Right atrium auricular region (tissue), 2 donors: ENCODE measurements around the gene GPBAR1. TPM values are rescaled to one million over a fixed set of nuclear protein-coding genes. Genes with fewer than 3 reads are reported as not detected.
"Not testable (repeated sequence)": the region's sequence is repeated elsewhere in the genome, so short reads cannot be mapped to it uniquely, and the experiment has no call there.

Experiments used
- DNase-seq: peaks from one replicate; pipeline ENCODE4 v3.0.0-alpha.2; 2019; ENCODE audit warnings: low spot score
- H3K27ac ChIP-seq, 2 donors: fragments of 200-600 bp; sonication (generic); 1 replicate in 1 of 2; 2 replicates in 1 of 2; pipeline ENCODE4 v1.5.1; 2016 to 2019
- H3K27me3 ChIP-seq, 2 donors: fragments of 200-600 bp; sonication (generic); one replicate each; pipeline versions ENCODE4 v1.5.1 to v1.6.0; 2017 to 2019
- H3K36me3 ChIP-seq: fragments of 200-600 bp; sonication (generic); one replicate; pipeline ENCODE4 v1.5.1; 2016
- H3K4me1 ChIP-seq, 2 donors: fragments of 200-600 bp; sonication (generic); one replicate each; pipeline versions ENCODE4 v1.5.1 to v1.6.0; 2017 to 2019
- H3K4me3 ChIP-seq, 2 donors: fragments of 200-600 bp; sonication (generic); 1 replicate in 1 of 2; 2 replicates in 1 of 2; pipeline ENCODE4 v1.5.1; 2017 to 2019; ENCODE audit warnings: mild to moderate bottlenecking in 1 of 2, moderate library complexity in 1 of 2
- H3K9me3 ChIP-seq, 2 donors: fragments of 200-600 bp; sonication (generic); one replicate each; pipeline ENCODE4 v1.5.1; 2019
- CTCF ChIP-seq, 2 donors: fragments of 200-600 bp; sonication (generic); IDR thresholded peaks; one replicate each; pipeline ENCODE4 v1.5.1; 2019; ENCODE audit warnings: antibody characterized with exemption in 2 of 2
- total RNA-seq, 2 donors: library from RNA; depleted of rRNA; stranded (reverse); fragments of >200 nt; gene quantifications; one replicate each; pipeline ENCODE4 v1.1.0, GENCODE V29; 2016

Gene GPBAR1
- total RNA-seq, 2 donors from 2014 or later = 1.9 to 10.7 TPM

DNA sequence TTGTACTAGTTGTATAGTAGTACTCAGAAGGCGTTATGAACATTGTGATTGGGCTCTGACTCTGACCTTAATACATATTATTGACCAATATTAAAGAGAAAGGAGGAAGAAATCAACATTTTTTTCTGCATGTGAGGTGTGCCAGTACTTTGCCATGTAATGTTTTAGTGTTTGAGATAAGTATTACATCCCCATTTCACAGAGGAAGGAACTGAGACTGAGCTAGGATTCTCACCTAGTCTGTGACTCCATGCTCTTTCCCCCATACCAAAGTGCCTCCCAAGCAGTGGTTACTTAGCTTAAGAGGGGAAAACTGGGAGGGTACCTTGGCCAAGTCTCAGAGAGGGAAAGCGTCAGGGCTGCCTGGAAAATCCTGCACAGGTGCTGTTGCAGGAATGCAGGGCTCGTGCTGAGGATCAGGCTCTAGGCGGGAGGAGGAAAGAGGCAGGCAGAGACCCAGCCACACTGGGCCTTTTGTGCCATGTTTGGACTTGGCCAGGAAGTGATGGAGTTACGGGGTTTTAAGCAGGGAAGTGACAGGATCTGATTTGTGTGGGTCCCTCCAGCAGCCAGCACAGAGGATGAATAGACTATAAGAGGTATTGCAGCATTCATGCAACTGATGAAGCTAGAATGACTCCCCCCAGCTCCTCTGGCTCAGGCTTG, 11.2 kb downstream of the GPBAR1 start:
- H3K4me3 ChIP-seq = no peak overlapping the region
- no peaks in the 10 kb centered on the region for H3K27me3 ChIP-seq
- peak overlapping the region; percentile 77 for H3K27ac ChIP-seq
- no peak for DNase-seq
- peaks cover 46% of the 10 kb centered on the region for H3K36me3 ChIP-seq
- peaks cover 0 to 40% of the 10 kb centered on the region in 2 donors for H3K4me1 ChIP-seq
- no peak for TF ChIP-seq CTCF (IDR thresholded peaks at IDR 0.05)
- no peaks in the 10 kb centered on the region for H3K9me3 ChIP-seq

DNA sequence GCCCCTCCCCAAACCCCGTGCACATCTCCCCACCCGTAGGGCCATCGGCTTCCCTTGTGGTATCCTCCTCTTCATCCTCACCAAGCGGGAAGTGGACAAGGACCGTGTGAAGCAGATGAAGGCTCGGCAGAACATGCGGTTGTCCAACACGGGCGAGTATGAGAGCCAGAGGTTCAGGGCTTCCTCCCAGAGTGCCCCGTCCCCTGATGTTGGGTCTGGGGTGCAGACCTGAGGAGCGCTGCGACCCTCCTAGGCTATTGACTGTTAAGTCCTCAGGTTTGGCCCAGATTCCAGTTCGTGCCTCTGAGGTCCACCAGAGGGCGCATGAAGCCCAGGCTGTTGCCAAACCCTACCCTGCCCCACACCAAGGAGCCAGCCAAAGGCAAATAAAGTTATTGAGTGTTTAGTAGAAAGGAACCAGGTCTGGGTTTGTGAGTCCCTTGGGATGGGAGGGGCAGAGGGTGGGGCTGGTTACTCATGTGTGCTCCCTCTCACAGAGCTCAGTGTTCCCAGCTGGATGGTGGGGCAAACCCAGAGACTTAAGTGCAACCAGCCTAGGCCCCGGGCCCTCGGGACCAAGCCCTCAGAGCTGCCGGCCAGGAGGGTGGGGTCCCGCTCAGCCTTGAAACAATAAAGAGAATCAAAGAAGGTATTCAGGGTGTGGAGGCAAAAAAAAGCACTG, 11.9 kb downstream of the GPBAR1 start:
- Histone ChIP-seq H3K27me3 (no peaks in the 10 kb centered on the region), H3K36me3 (peaks cover 46% of the 10 kb centered on the region), H3K4me1 (peaks cover 0 to 42% of the 10 kb centered on the region in 2 donors), H3K27ac (peak overlapping the region; percentile 77), H3K9me3 (no peaks in the 10 kb centered on the region), H3K4me3 (no peak overlapping the region)
- peak; percentile 96 for DNase-seq
- TF ChIP-seq CTCF (IDR thresholded peaks at IDR 0.05) = peak; percentile 84 to 92

- DNase-seq, H3K27me3 ChIP-seq, H3K9me3 ChIP-seq, H3K4me3 ChIP-seq: not testable (repeated sequence)
- peak overlapping the region; percentile 77 for H3K27ac ChIP-seq
- H3K36me3 ChIP-seq = peaks cover 50% of the 10 kb centered on the region
- H3K4me1 ChIP-seq = peaks cover 0 to 46% of the 10 kb centered on the region in 2 donors
Observed at GRCh38 chr2:218273214-218273907, 12.5 kb downstream of the GPBAR1 start.

GRCh38 chr2:218273908-218274249, 13.1 kb downstream of the GPBAR1 start:
- Histone ChIP-seq H3K27ac (peak overlapping the region; percentile 77), H3K4me3 (no peak overlapping the region), H3K9me3 (no peaks in the 10 kb centered on the region), H3K27me3 (no peaks in the 10 kb centered on the region), H3K36me3 (peaks cover 55% of the 10 kb centered on the region), H3K4me1 (peaks cover 0 to 43% of the 10 kb centered on the region in 2 donors)
- no peak for TF ChIP-seq CTCF (IDR thresholded peaks at IDR 0.05)
- no peak for DNase-seq

- H3K36me3 ChIP-seq = peaks cover 62% of the 10 kb centered on the region
- H3K4me3 ChIP-seq = no peak overlapping the region
- H3K27ac ChIP-seq = peak overlapping the region in 1 of 2 donors; percentile 46
- H3K9me3 ChIP-seq = no peaks in the 10 kb centered on the region
- TF ChIP-seq CTCF (IDR thresholded peaks at IDR 0.05) = no peak
- peaks cover 0 to 37% of the 10 kb centered on the region in 2 donors for H3K4me1 ChIP-seq
- DNase-seq = no peak
- no peaks in the 10 kb centered on the region for H3K27me3 ChIP-seq
Observed at GRCh38 chr2:218274586-218274985, 13.8 kb downstream of the GPBAR1 start.
